IgD-negative memory B cell (primary cell): ENCODE data around the gene HNF4A. TPM values are rescaled to one million over a fixed set of nuclear protein-coding genes. Genes with fewer than 3 reads are reported as not detected.
A peak's percentile ranks its signal among the peaks of the same experiment; 100 is the strongest.

ENCODE experiments used
- H3K27ac Mint-ChIP-seq, 3 donors: one replicate each; pipeline ENCODE4 v1.8.0; 2020 to 2022; ENCODE audit warnings: mild to moderate bottlenecking in 3 of 3, mixed read lengths in 3 of 3, moderate library complexity in 1 of 3
- H3K27me3 Mint-ChIP-seq: one replicate; pipeline ENCODE4 v1.8.0; 2021; ENCODE audit warnings: mixed read lengths
- H3K36me3 Mint-ChIP-seq: one replicate; pipeline ENCODE4 v1.8.0; 2020; ENCODE audit warnings: mild to moderate bottlenecking, mixed read lengths
- H3K4me1 Mint-ChIP-seq, 3 donors: one replicate each; pipeline ENCODE4 v1.8.0; 2020 to 2022; ENCODE audit warnings: mixed read lengths in 3 of 3, mild to moderate bottlenecking in 1 of 3
- H3K4me3 Mint-ChIP-seq, 4 donors: one replicate each; pipeline ENCODE4 v1.8.0; 2020 to 2022; ENCODE audit warnings: mild to moderate bottlenecking in 4 of 4, mixed read lengths in 4 of 4, moderate library complexity in 3 of 4
- H3K9me3 Mint-ChIP-seq, 3 donors: one replicate each; pipeline ENCODE4 v1.8.0; 2020 to 2021; ENCODE audit warnings: mixed read lengths in 3 of 3, mild to moderate bottlenecking in 1 of 3
- polyA plus RNA-seq: library from polyadenylated mRNA; unstranded; fragments of 300-500 nt; fragmentation: Illumina TruSeq; gene quantifications from one replicate; pipeline ENCODE4 v1.2.3, GENCODE V29; 2021

HNF4A gene
- polyA plus RNA-seq, 1 donor from 2014 or later: not detected

DNA sequence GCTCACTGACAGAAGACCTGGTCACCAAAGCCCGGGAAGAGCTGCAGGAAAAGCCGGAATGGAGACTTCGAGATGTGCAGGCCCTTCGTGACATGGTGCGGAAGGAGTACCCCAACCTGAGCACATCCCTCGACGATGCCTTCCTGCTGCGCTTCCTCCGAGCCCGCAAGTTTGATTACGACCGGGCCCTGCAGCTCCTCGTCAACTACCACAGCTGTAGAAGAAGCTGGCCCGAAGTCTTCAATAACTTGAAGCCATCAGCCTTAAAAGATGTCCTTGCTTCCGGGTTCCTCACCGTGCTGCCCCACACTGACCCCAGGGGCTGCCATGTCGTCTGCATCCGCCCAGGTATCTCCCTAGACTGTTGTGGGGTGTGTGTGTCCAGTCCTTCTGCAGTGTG lies 124.6 kb downstream of the HNF4A start:
- no peaks in the 10 kb centered on the region for H3K9me3 Mint-ChIP-seq
- H3K36me3 Mint-ChIP-seq: no peaks in the 10 kb centered on the region
- H3K4me1 Mint-ChIP-seq: peaks cover 14 to 42% (median 28%) of the 10 kb centered on the region in 3 donors
- H3K27ac Mint-ChIP-seq: peak overlapping the region in 1 of 3 donors; percentile 12
- no peaks in the 10 kb centered on the region for H3K27me3 Mint-ChIP-seq
- peak overlapping the region in 2 of 4 donors; percentile 39 to 48 for H3K4me3 Mint-ChIP-seq

- no peaks in the 10 kb centered on the region for H3K27me3 Mint-ChIP-seq
- peak overlapping the region in 1 of 4 donors; percentile 39 for H3K4me3 Mint-ChIP-seq
- H3K27ac Mint-ChIP-seq: peak overlapping the region in 1 of 3 donors; percentile 13
- no peaks in the 10 kb centered on the region for H3K36me3 Mint-ChIP-seq
- H3K4me1 Mint-ChIP-seq: peaks cover 11 to 27% (median 14%) of the 10 kb centered on the region in 3 donors
- H3K9me3 Mint-ChIP-seq: no peaks in the 10 kb centered on the region
Observed at GRCh38 chr20:44481719-44482416, 126.4 kb downstream of the HNF4A start.

DNA sequence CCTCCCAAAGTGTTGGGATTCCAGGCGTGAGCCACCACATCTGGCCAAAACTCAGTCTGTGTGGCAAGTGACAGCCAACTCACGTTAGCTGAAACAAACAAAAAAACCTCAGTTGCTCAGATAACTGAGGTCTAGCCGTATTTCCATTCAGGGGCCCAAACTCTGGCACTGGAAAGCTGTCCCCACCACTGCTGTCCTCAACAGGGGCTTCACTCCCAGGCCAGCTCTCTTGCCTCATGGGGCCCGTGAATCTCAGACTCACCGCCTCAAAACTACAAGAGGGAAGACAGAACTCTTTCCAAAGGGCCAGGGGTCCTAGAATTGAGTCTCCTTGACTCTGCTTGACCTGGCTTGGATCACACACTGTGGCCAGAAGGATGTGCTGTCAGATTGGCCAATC lies 127.6 kb downstream of the HNF4A start:
- Mint-ChIP-seq H3K27ac (no peak overlapping the region), H3K4me1 (peaks cover 9 to 21% (median 11%) of the 10 kb centered on the region in 3 donors), H3K27me3 (no peaks in the 10 kb centered on the region), H3K36me3 (no peaks in the 10 kb centered on the region), H3K4me3 (no peak overlapping the region), H3K9me3 (no peaks in the 10 kb centered on the region)

Other genes starting within 250 kb of the HNF4A start
- not detected for gene JPH2, start 168.5 kb upstream of the HNF4A start, polyA plus RNA-seq
- gene OSER1, start 144.9 kb upstream of the HNF4A start, polyA plus RNA-seq: 82.1 TPM
- not detected for gene GDAP1L1, start 108.4 kb upstream of the HNF4A start, polyA plus RNA-seq
- gene FITM2, start 44.5 kb upstream of the HNF4A start, polyA plus RNA-seq: 0.76 TPM
- gene R3HDML, start 18.7 kb upstream of the HNF4A start, polyA plus RNA-seq: not detected
- 11.3 TPM for gene TTPAL, start 120.2 kb downstream of the HNF4A start, polyA plus RNA-seq
- gene SERINC3, start 166.4 kb downstream of the HNF4A start, polyA plus RNA-seq: 91.5 TPM
- 63.3 TPM for gene PKIG, start 226.9 kb downstream of the HNF4A start, polyA plus RNA-seq